Inferior parietal cortex (tissue), 1 donor: ENCODE results near the gene C1orf21.
"Not testable (repeated sequence)": the region's sequence is repeated elsewhere in the genome, so short reads cannot be mapped to it uniquely, and the experiment has no call there.

ENCODE experiments used
- DNase-seq: peaks from one replicate; pipeline ENCODE4 v3.0.0-alpha.2; 2016; ENCODE audit errors: extremely low spot score

The C1orf21 gene

GRCh38 chr1:184597650-184598357, 211.0 kb downstream of the C1orf21 start:
- no peak for DNase-seq

GRCh38 chr1:184598403-184599193, 211.8 kb downstream of the C1orf21 start:
- DNase-seq = no peak

GRCh38 chr1:184604152-184604900, 217.5 kb downstream of the C1orf21 start:
- no peak for DNase-seq

- no peak for DNase-seq
Measured at GRCh38 chr1:184605941-184606340, 219.1 kb downstream of the C1orf21 start.

- DNase-seq = no peak
Measured at GRCh38 chr1:184606786-184607185, 220.0 kb downstream of the C1orf21 start.

GRCh38 chr1:184608581-184608980, 221.8 kb downstream of the C1orf21 start:
- DNase-seq = no peak

- DNase-seq = no peak
Measured at GRCh38 chr1:184608990-184609389, 222.2 kb downstream of the C1orf21 start.

- peak; percentile 27 for DNase-seq
Measured at GRCh38 chr1:184610876-184611595, 224.2 kb downstream of the C1orf21 start.

- not testable (repeated sequence) for DNase-seq
Measured at GRCh38 chr1:184612229-184612628, 225.4 kb downstream of the C1orf21 start.

- DNase-seq = no peak
Measured at GRCh38 chr1:184614667-184615066, 227.8 kb downstream of the C1orf21 start.

- DNase-seq = no peak
Measured at GRCh38 chr1:184615301-184615700, 228.5 kb downstream of the C1orf21 start.

- DNase-seq = no peak
Measured at GRCh38 chr1:184616504-184616903, 229.7 kb downstream of the C1orf21 start.

GRCh38 chr1:184617433-184618029, 230.7 kb downstream of the C1orf21 start:
- no peak for DNase-seq

- DNase-seq = no peak
Measured at GRCh38 chr1:184618851-184619250, 232.0 kb downstream of the C1orf21 start.

GRCh38 chr1:184620469-184620868, 233.6 kb downstream of the C1orf21 start:
- DNase-seq = no peak

- peak; percentile 27 for DNase-seq
Measured at GRCh38 chr1:184621260-184621659, 234.4 kb downstream of the C1orf21 start.

- DNase-seq = no peak
Measured at GRCh38 chr1:184622136-184622823, 235.5 kb downstream of the C1orf21 start.

GRCh38 chr1:184623404-184623803, 236.6 kb downstream of the C1orf21 start:
- DNase-seq = no peak

- no peak for DNase-seq
Measured at GRCh38 chr1:184624051-184624450, 237.2 kb downstream of the C1orf21 start.

- DNase-seq = no peak
Measured at GRCh38 chr1:184624626-184625025, 237.8 kb downstream of the C1orf21 start.

GRCh38 chr1:184625271-184625670, 238.4 kb downstream of the C1orf21 start:
- no peak for DNase-seq
